PFSK-1 (cell line): ENCODE measurements around the gene SEMA4G.

Experiments
- FOXP2 ChIP-seq: optimal IDR thresholded peaks from 2 replicates; pipeline ENCODE3; 2011; ENCODE audit warnings: borderline replicate concordance, control low read depth, inconsistent platforms; ENCODE audit not compliant: insufficient read depth; ENCODE audit errors: extremely low read length, extremely low read depth
- POLR2AphosphoS5 ChIP-seq: IDR thresholded peaks from 2 replicates; pipeline ENCODE4 v1.6.1; 2012; ENCODE audit warnings: low read depth, mild to moderate bottlenecking, control low read depth, low read length, moderate library complexity
- SIN3A ChIP-seq: IDR thresholded peaks from 2 replicates; pipeline ENCODE4 v1.6.1; 2012; ENCODE audit warnings: mild to moderate bottlenecking, low read length, moderate library complexity, borderline replicate concordance; ENCODE audit not compliant: insufficient read depth
- TAF1 ChIP-seq: IDR thresholded peaks from 2 replicates; pipeline ENCODE4 v1.6.1; 2012; ENCODE audit warnings: low read length, control low read depth, borderline replicate concordance; ENCODE audit not compliant: insufficient read depth
- TF ChIP-seq, protein P1 (sequence below), 2 experiments: IDR thresholded peaks; 2 replicates each; pipeline versions ENCODE4 v1.6.1 to v1.8.0; 2011 to 2012; ENCODE audit warnings: low read depth in 2 of 2, low read length in 2 of 2, control low read depth in 1 of 2, inconsistent platforms in 1 of 2, mild to moderate bottlenecking in 1 of 2, moderate library complexity in 1 of 2; ENCODE audit not compliant: insufficient read depth in 1 of 2

DNA sequence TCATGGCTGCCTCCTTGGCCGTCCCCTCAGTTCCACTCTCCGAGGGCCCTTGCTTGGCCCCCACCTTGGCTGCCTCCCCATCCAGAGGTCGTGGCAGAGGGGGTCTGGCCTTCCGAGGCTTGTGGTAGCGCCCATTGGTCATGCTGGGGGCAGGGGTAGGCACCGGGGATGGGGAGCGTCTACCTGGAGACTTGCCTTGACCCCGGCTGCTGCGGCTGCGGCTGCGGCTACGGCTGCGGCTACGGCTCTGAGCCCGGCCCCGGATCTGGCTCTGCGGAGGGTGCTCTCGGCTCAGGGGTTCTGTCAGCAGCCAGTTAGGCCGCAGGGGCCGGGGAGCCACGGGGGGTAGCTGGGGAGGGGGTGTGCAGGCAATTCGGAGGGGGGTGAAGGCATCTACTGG lies 41.0 kb downstream of the SEMA4G start:
- TF ChIP-seq, protein P1, sequence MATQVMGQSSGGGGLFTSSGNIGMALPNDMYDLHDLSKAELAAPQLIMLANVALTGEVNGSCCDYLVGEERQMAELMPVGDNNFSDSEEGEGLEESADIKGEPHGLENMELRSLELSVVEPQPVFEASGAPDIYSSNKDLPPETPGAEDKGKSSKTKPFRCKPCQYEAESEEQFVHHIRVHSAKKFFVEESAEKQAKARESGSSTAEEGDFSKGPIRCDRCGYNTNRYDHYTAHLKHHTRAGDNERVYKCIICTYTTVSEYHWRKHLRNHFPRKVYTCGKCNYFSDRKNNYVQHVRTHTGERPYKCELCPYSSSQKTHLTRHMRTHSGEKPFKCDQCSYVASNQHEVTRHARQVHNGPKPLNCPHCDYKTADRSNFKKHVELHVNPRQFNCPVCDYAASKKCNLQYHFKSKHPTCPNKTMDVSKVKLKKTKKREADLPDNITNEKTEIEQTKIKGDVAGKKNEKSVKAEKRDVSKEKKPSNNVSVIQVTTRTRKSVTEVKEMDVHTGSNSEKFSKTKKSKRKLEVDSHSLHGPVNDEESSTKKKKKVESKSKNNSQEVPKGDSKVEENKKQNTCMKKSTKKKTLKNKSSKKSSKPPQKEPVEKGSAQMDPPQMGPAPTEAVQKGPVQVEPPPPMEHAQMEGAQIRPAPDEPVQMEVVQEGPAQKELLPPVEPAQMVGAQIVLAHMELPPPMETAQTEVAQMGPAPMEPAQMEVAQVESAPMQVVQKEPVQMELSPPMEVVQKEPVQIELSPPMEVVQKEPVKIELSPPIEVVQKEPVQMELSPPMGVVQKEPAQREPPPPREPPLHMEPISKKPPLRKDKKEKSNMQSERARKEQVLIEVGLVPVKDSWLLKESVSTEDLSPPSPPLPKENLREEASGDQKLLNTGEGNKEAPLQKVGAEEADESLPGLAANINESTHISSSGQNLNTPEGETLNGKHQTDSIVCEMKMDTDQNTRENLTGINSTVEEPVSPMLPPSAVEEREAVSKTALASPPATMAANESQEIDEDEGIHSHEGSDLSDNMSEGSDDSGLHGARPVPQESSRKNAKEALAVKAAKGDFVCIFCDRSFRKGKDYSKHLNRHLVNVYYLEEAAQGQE (IDR thresholded peaks at IDR 0.05; ENCODE audit: insufficient read depth in 1 of 2, low read depth in 2 of 2, low read length in 2 of 2): no peak
- TF ChIP-seq POLR2AphosphoS5: no peak
- TF ChIP-seq TAF1: no peak
- no peak for TF ChIP-seq FOXP2
- TF ChIP-seq SIN3A: no peak
